Measurements from ENCODE around the gene IFIT1.
"Not testable (repeated sequence)": the region's sequence is repeated elsewhere in the genome, so short reads cannot be mapped to it uniquely, and the experiment has no call there.

Gene IFIT1

DNA sequence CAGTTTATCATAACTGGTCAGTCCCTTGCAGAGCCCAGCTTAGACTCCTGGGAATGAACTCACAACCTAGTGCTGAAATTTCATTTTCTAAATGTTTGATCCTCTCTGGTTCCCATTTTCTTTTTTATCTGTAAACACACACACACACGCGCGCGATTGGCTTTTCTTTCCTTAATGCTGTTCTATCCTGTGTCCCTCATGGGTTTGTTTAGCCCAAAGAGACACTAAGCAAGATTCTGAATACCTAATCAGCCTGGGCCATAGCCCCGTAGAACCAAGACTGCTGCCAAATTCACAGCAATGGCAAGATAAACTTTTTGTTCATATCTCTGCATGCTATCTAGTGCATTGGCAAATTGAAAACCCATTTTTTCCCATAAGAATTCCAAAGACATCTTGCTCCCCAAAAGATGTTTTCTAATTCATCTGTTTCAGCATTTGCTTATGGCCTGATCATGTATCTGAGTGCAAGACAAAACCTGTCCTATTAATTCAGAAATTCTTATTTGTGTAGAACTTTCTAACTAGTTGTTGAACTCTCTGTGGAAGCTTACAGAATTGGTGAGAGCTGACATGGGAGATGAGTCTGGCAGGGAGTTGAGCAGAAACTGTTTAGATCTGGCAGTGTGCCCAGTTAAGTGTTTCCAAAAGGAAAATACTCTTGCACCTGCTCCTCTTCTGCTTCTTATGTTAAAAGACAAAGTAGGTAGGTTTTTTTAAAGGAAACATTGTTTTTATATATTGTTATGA is 1.8 kb upstream of the IFIT1 start:
- no peak for TF ChIP-seq CTCF (IDR thresholded peaks at IDR 0.05; ENCODE audit: low read depth, low read length)
- DNase-seq (ENCODE audit: extremely low read depth, low read depth), result no peak

- not testable (repeated sequence) for DNase-seq (ENCODE audit: extremely low read depth, low read depth)
These were observed 1.2 kb upstream of the IFIT1 start for GRCh38 chr10:89391226-89391576.

- TF ChIP-seq CTCF (IDR thresholded peaks at IDR 0.05; ENCODE audit: low read depth, low read length), result no peak
- peak; percentile 79 for DNase-seq (ENCODE audit: extremely low read depth, low read depth)
These were observed 551 bp downstream of the IFIT1 start for GRCh38 chr10:89392974-89393373.

DNA sequence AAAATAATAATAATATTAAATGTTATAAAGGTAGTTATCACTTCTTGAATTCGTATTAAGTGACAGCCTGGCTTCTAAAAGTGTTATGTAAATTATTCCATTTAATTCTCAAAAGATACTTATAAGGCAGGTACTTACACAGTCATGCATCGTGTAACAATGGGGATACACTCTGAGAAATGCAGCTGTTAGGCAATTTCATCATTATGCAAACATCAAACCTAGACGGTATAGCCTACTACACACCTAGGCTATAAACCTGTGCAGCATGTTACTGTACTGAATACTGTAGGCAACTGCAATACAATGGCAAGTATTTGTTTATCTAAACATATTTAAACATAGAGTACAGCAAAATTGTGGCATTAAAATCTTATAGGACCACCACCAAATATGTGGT is 1.5 kb downstream of the IFIT1 start:
- TF ChIP-seq CTCF (IDR thresholded peaks at IDR 0.05; ENCODE audit: low read depth, low read length), result no peak
- DNase-seq (ENCODE audit: extremely low read depth, low read depth), result no peak

DNA sequence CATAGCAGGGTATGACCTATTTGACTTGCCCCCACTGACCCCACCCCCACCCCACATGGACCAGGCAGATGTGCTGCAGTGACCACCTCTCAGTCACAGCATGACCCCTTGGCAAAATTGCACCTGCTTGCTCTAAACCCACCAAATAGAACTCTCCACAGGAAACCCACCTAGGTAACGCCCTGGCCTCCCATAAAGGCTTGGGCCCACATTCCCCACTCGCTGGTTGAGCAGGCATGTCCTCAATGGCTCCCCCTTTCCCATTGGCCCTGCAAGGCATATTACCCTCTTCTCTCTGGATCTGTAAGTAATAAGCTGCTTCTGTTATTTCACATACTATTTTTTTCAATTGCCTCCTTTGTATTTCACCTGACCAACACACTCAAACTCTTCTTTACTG is 2.7 kb downstream of the IFIT1 start:
- TF ChIP-seq CTCF (IDR thresholded peaks at IDR 0.05; ENCODE audit: low read depth, low read length), result no peak
- no peak for DNase-seq (ENCODE audit: extremely low read depth, low read depth)

GRCh38 chr10:89398003-89398749 is 5.8 kb downstream of the IFIT1 start:
- no peak for DNase-seq (ENCODE audit: extremely low read depth, low read depth)
- no peak for TF ChIP-seq CTCF (IDR thresholded peaks at IDR 0.05; ENCODE audit: low read depth, low read length)

- TF ChIP-seq CTCF (IDR thresholded peaks at IDR 0.05; ENCODE audit: low read depth, low read length), result no peak
- DNase-seq (ENCODE audit: extremely low read depth, low read depth), result no peak
These were observed 7.5 kb downstream of the IFIT1 start for GRCh38 chr10:89399956-89400355.

Data from AG09319 (cell line).